Omental fat pad (tissue), 4 donors: ENCODE data around the gene BIRC2. TPM values are rescaled to one million over a fixed set of nuclear protein-coding genes. Genes with fewer than 3 reads are reported as not detected.

Experiments used
- ATAC-seq: fragments of 150-250 bp; one replicate; pipeline ENCODE4 v1.9.1; 2016; ENCODE audit warnings: mild to moderate bottlenecking, moderate library complexity; ENCODE audit not compliant: low FRiP score
- DNase-seq: peaks from one replicate; pipeline ENCODE4 v3.0.0-alpha.2; 2019; ENCODE audit warnings: low spot score
- CTCF ChIP-seq, 3 donors: fragments of 450-650 bp; IDR thresholded peaks; one replicate each; pipeline ENCODE4 v1.5.1; 2016 to 2017; ENCODE audit warnings: antibody characterized with exemption in 3 of 3, mild to moderate bottlenecking in 3 of 3, moderate library complexity in 2 of 3
- total RNA-seq, 4 donors: library from RNA; depleted of rRNA; stranded (reverse); fragments of >200 nt; gene quantifications; one replicate each; pipeline ENCODE4 v1.1.0, GENCODE V29; 2016

The BIRC2 gene
- total RNA-seq, 4 donors from 2014 or later: 39.4 to 56.0 (median 53.4) TPM

GRCh38 chr11:102395720-102396393, 48.8 kb downstream of the BIRC2 start:
- TF ChIP-seq CTCF (IDR thresholded peaks at IDR 0.05): no peak
- ATAC-seq (no peak), DNase-seq (no peak)

- ATAC-seq (no peak), DNase-seq (no peak)
- no peak for TF ChIP-seq CTCF (IDR thresholded peaks at IDR 0.05)
These were observed 49.9 kb downstream of the BIRC2 start for GRCh38 chr11:102396708-102397563.

GRCh38 chr11:102398297-102398696, 51.3 kb downstream of the BIRC2 start:
- DNase-seq: no peak
- ATAC-seq: no peak
- no peak for TF ChIP-seq CTCF (IDR thresholded peaks at IDR 0.05)

GRCh38 chr11:102399189-102399588, 52.2 kb downstream of the BIRC2 start:
- DNase-seq (no peak), ATAC-seq (no peak)
- TF ChIP-seq CTCF (IDR thresholded peaks at IDR 0.05): no peak

- no peak for ATAC-seq
- no peak for DNase-seq
- no peak for TF ChIP-seq CTCF (IDR thresholded peaks at IDR 0.05)
These were observed 53.6 kb downstream of the BIRC2 start for GRCh38 chr11:102400603-102401002.

GRCh38 chr11:102401905-102402304, 54.9 kb downstream of the BIRC2 start:
- ATAC-seq (no peak), DNase-seq (no peak)
- no peak for TF ChIP-seq CTCF (IDR thresholded peaks at IDR 0.05)
